ENCODE results near the gene C21orf91. TPM values are rescaled to one million over a fixed set of nuclear protein-coding genes. Genes with fewer than 3 reads are reported as not detected.

The C21orf91 gene
- total and polyA plus RNA-seq, 2 experiments from 2014 or later, result 10.9 to 20.0 TPM

- TF ChIP-seq ZNF331 (CRISPR knock-in tag; IDR thresholded peaks at IDR 0.05; ENCODE audit: low read depth) (no peak), CTCF (conservative IDR thresholded peaks at IDR 0.05; ENCODE audit: low read depth in 2 of 2) (no peak), STAT1 (IDR thresholded peaks at IDR 0.05; ENCODE audit: unreplicated experiment) (no peak), EZH2 (IDR thresholded peaks at IDR 0.05; ENCODE audit: low read depth, unreplicated experiment) (no peak)
- TF ChIP-seq, protein P1, sequence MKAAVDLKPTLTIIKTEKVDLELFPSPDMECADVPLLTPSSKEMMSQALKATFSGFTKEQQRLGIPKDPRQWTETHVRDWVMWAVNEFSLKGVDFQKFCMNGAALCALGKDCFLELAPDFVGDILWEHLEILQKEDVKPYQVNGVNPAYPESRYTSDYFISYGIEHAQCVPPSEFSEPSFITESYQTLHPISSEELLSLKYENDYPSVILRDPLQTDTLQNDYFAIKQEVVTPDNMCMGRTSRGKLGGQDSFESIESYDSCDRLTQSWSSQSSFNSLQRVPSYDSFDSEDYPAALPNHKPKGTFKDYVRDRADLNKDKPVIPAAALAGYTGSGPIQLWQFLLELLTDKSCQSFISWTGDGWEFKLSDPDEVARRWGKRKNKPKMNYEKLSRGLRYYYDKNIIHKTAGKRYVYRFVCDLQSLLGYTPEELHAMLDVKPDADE (IDR thresholded peaks at IDR 0.05), result no peak
Observed at GRCh38 chr21:17797967-17798366, 21.2 kb downstream of the C21orf91 start (continued).

DNA sequence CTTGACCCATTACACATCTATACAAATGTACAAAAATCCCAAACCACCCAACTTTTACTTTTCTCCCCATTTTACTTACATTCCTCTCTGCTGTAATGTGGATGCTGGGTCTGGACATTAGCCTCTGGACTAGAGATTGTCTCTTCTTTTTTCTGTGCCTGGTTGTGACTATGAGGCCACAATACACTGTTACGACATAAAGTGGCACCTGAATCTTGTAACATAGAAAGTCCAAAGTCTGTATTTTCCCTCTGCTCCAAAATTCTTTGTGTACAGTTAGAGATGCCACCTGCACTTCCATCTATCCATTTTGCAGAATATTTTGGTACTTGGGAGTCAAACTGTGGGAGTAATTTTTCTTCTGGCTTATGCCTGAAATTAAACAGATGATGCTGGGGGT, 22.7 kb downstream of the C21orf91 start:
- peaks cover 3% of the 10 kb centered on the region; the same call in 1 of the 3 replicates for H3K4me1 Mint-ChIP-seq
- TF ChIP-seq CREB1 (CRISPR knock-in tag; IDR thresholded peaks at IDR 0.05; ENCODE audit: low read depth) (no peak), CTCF (conservative IDR thresholded peaks at IDR 0.05; ENCODE audit: low read depth in 2 of 2) (no peak), EZH2phosphoT487 (IDR thresholded peaks at IDR 0.05; ENCODE audit: unreplicated experiment) (no peak), ZNF114 (CRISPR knock-in tag; IDR thresholded peaks at IDR 0.05) (no peak)
- TF ChIP-seq, protein P2, sequence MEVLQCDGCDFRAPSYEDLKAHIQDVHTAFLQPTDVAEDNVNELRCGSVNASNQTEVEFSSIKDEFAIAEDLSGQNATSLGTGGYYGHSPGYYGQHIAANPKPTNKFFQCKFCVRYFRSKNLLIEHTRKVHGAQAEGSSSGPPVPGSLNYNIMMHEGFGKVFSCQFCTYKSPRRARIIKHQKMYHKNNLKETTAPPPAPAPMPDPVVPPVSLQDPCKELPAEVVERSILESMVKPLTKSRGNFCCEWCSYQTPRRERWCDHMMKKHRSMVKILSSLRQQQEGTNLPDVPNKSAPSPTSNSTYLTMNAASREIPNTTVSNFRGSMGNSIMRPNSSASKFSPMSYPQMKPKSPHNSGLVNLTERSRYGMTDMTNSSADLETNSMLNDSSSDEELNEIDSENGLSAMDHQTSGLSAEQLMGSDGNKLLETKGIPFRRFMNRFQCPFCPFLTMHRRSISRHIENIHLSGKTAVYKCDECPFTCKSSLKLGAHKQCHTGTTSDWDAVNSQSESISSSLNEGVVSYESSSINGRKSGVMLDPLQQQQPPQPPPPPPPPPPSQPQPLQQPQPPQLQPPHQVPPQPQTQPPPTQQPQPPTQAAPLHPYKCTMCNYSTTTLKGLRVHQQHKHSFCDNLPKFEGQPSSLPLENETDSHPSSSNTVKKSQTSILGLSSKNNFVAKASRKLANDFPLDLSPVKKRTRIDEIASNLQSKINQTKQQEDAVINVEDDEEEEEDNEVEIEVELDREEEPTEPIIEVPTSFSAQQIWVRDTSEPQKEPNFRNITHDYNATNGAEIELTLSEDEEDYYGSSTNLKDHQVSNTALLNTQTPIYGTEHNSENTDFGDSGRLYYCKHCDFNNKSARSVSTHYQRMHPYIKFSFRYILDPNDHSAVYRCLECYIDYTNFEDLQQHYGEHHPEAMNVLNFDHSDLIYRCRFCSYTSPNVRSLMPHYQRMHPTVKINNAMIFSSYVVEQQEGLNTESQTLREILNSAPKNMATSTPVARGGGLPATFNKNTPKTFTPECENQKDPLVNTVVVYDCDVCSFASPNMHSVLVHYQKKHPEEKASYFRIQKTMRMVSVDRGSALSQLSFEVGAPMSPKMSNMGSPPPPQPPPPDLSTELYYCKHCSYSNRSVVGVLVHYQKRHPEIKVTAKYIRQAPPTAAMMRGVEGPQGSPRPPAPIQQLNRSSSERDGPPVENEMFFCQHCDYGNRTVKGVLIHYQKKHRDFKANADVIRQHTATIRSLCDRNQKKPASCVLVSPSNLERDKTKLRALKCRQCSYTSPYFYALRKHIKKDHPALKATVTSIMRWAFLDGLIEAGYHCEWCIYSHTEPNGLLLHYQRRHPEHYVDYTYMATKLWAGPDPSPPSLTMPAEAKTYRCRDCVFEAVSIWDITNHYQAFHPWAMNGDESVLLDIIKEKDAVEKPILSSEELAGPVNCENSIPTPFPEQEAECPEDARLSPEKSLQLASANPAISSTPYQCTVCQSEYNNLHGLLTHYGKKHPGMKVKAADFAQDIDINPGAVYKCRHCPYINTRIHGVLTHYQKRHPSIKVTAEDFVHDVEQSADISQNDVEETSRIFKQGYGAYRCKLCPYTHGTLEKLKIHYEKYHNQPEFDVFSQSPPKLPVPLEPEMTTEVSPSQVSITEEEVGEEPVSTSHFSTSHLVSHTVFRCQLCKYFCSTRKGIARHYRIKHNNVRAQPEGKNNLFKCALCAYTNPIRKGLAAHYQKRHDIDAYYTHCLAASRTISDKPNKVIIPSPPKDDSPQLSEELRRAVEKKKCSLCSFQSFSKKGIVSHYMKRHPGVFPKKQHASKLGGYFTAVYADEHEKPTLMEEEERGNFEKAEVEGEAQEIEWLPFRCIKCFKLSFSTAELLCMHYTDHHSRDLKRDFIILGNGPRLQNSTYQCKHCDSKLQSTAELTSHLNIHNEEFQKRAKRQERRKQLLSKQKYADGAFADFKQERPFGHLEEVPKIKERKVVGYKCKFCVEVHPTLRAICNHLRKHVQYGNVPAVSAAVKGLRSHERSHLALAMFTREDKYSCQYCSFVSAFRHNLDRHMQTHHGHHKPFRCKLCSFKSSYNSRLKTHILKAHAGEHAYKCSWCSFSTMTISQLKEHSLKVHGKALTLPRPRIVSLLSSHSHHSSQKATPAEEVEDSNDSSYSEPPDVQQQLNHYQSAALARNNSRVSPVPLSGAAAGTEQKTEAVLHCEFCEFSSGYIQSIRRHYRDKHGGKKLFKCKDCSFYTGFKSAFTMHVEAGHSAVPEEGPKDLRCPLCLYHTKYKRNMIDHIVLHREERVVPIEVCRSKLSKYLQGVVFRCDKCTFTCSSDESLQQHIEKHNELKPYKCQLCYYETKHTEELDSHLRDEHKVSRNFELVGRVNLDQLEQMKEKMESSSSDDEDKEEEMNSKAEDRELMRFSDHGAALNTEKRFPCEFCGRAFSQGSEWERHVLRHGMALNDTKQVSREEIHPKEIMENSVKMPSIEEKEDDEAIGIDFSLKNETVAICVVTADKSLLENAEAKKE (CRISPR knock-in tag; IDR thresholded peaks at IDR 0.05), result no peak
- TF ChIP-seq, protein P3, sequence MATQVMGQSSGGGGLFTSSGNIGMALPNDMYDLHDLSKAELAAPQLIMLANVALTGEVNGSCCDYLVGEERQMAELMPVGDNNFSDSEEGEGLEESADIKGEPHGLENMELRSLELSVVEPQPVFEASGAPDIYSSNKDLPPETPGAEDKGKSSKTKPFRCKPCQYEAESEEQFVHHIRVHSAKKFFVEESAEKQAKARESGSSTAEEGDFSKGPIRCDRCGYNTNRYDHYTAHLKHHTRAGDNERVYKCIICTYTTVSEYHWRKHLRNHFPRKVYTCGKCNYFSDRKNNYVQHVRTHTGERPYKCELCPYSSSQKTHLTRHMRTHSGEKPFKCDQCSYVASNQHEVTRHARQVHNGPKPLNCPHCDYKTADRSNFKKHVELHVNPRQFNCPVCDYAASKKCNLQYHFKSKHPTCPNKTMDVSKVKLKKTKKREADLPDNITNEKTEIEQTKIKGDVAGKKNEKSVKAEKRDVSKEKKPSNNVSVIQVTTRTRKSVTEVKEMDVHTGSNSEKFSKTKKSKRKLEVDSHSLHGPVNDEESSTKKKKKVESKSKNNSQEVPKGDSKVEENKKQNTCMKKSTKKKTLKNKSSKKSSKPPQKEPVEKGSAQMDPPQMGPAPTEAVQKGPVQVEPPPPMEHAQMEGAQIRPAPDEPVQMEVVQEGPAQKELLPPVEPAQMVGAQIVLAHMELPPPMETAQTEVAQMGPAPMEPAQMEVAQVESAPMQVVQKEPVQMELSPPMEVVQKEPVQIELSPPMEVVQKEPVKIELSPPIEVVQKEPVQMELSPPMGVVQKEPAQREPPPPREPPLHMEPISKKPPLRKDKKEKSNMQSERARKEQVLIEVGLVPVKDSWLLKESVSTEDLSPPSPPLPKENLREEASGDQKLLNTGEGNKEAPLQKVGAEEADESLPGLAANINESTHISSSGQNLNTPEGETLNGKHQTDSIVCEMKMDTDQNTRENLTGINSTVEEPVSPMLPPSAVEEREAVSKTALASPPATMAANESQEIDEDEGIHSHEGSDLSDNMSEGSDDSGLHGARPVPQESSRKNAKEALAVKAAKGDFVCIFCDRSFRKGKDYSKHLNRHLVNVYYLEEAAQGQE (IDR thresholded peaks at IDR 0.05; ENCODE audit: unreplicated experiment), result no peak

More for the DNA sequence above, 22.7 kb downstream of the C21orf91 start:
- Histone ChIP-seq H2AFZ (no peak overlapping the region), H3K27me3 (ENCODE audit: insufficient read depth) (no peaks in the 10 kb centered on the region), H3K4me2 (no peak overlapping the region), H4K20me1 (replicated peaks; ENCODE audit: insufficient read depth) (no peaks in the 10 kb centered on the region), H3K9me2 (ENCODE audit: insufficient read depth) (no peaks in the 10 kb centered on the region), H3K27ac (ENCODE audit: low read depth) (no peak overlapping the region), H3K4me3 (no peak overlapping the region), H3K4me1 (ENCODE audit: insufficient read depth) (no peaks in the 10 kb centered on the region), H3K79me2 (replicated peaks; ENCODE audit: insufficient read depth) (peaks cover 24% of the 10 kb centered on the region), H3K36me3 (ENCODE audit: insufficient read depth) (0 out of 2 replicates have a peak, but pooled peaks cover 9% of the 10 kb centered on the region), H3F3A (replicated peaks; ENCODE audit: low read depth) (no peaks in the 10 kb centered on the region)
- H3K4me3 Mint-ChIP-seq, result no peak overlapping the region
- H3K27me3 Mint-ChIP-seq (ENCODE audit: insufficient read depth, low read depth, poor library complexity), result no peaks in the 10 kb centered on the region
- DNase-seq (ENCODE audit: low spot score) (no peak), ATAC-seq (no peak)
- no peak overlapping the region for H3K27ac Mint-ChIP-seq
- peaks cover 34% of the 10 kb centered on the region for H3K36me3 Mint-ChIP-seq (ENCODE audit: low read depth)
- H3K9me3 Mint-ChIP-seq, result no peaks in the 10 kb centered on the region

Data from GM23338 (cell line).